ENCODE data around the gene GCKR. TPM values are rescaled to one million over a fixed set of nuclear protein-coding genes. Genes with fewer than 3 reads are reported as not detected.

GCKR gene
- not detected for total RNA-seq
- long read RNA-seq = 0 reads

- DNase-seq = no peak
- intact Hi-C loops (cut with micrococcal nuclease) = no loop called here
- no peak for TF ChIP-seq CTCF (IDR thresholded peaks at IDR 0.05; ENCODE audit: borderline replicate concordance)
- Histone ChIP-seq H3K27me3 (ENCODE audit: low read depth) (peaks cover 32% of the 10 kb centered on the region), H3K36me3 (no peaks in the 10 kb centered on the region), H3K27ac (replicated peaks) (no peak within 1 kb of the TSS), H3K9me3 (replicated peaks) (no peaks in the 10 kb centered on the region), H3K4me1 (peaks cover 21% of the 10 kb centered on the region), H3K4me3 (peak within 1 kb of the TSS; percentile 70)
These were observed at the start of gene GCKR for GRCh38 chr2:27496357-27497287. TSS of gene GCKR (plus strand) at chr2:27496839. CDS start at chr2:27496905, 66 bp downstream.

GRCh38 chr2:27448381-27448780 is 48.3 kb upstream of the GCKR start:
- Histone ChIP-seq H3K27me3 (ENCODE audit: low read depth) (no peaks in the 10 kb centered on the region), H3K9me3 (replicated peaks) (no peaks in the 10 kb centered on the region), H3K4me3 (no peak overlapping the region), H3K4me1 (no peaks in the 10 kb centered on the region), H3K36me3 (peaks cover 78% of the 10 kb centered on the region), H3K27ac (replicated peaks) (no peak overlapping the region)
- intact Hi-C loops (cut with micrococcal nuclease) = no loop called here
- TF ChIP-seq CTCF (IDR thresholded peaks at IDR 0.05; ENCODE audit: borderline replicate concordance) = no peak
- no peak for DNase-seq

GRCh38 chr2:27451095-27451494 is 45.5 kb upstream of the GCKR start:
- Histone ChIP-seq H3K27ac (replicated peaks) (no peak overlapping the region), H3K9me3 (replicated peaks) (no peaks in the 10 kb centered on the region), H3K4me1 (no peaks in the 10 kb centered on the region), H3K27me3 (ENCODE audit: low read depth) (no peaks in the 10 kb centered on the region), H3K36me3 (peaks cover 92% of the 10 kb centered on the region), H3K4me3 (no peak overlapping the region)
- no peak for TF ChIP-seq CTCF (IDR thresholded peaks at IDR 0.05; ENCODE audit: borderline replicate concordance)
- DNase-seq = no peak
- intact Hi-C loops (cut with micrococcal nuclease) = no loop called here

- Histone ChIP-seq H3K9me3 (replicated peaks) (no peaks in the 10 kb centered on the region), H3K36me3 (peaks cover 97% of the 10 kb centered on the region), H3K27me3 (ENCODE audit: low read depth) (no peaks in the 10 kb centered on the region), H3K4me1 (no peaks in the 10 kb centered on the region), H3K27ac (replicated peaks) (no peak overlapping the region), H3K4me3 (no peak overlapping the region)
- no peak for DNase-seq
- intact Hi-C loops (cut with micrococcal nuclease) = no loop called here
- no peak for TF ChIP-seq CTCF (IDR thresholded peaks at IDR 0.05; ENCODE audit: borderline replicate concordance)
These were observed 42.7 kb upstream of the GCKR start for GRCh38 chr2:27453968-27454367.

- Histone ChIP-seq H3K4me1 (no peaks in the 10 kb centered on the region), H3K36me3 (peaks cover 75% of the 10 kb centered on the region), H3K4me3 (no peak overlapping the region), H3K27ac (replicated peaks) (no peak overlapping the region), H3K9me3 (replicated peaks) (no peaks in the 10 kb centered on the region), H3K27me3 (ENCODE audit: low read depth) (no peaks in the 10 kb centered on the region)
- TF ChIP-seq CTCF (IDR thresholded peaks at IDR 0.05; ENCODE audit: borderline replicate concordance) = no peak
- DNase-seq = peak; percentile 29
- intact Hi-C loops (cut with micrococcal nuclease) = no loop called here
These were observed 35.5 kb upstream of the GCKR start for GRCh38 chr2:27461118-27461517.
